NCI-H774 (cell line): ENCODE data around the gene PTPRC.

Experiments used
- DNase-seq: peaks from one replicate; lab custom pipeline; 2025; lab: John Stamatoyannopoulos, UW

Gene PTPRC

DNA sequence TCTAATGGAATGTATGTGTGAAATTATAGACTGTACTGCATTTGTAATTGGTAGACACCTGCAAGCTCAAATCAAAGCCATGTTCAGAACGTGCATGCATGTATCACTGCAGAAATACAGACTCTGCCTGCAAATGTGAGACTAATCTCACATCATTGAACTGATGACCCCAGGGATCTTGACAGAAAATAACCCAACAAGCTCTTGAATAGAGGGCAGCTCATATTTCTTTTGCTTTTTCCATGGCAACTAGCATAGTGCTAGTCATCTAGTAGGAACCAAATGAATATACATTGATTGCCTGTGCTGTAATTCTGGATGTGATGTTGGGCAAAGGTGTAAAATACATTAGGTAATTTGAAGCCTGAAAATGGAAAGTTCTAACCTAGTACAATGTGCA, 62.4 kb downstream of the PTPRC start:
- DNase-seq = no peak

DNA sequence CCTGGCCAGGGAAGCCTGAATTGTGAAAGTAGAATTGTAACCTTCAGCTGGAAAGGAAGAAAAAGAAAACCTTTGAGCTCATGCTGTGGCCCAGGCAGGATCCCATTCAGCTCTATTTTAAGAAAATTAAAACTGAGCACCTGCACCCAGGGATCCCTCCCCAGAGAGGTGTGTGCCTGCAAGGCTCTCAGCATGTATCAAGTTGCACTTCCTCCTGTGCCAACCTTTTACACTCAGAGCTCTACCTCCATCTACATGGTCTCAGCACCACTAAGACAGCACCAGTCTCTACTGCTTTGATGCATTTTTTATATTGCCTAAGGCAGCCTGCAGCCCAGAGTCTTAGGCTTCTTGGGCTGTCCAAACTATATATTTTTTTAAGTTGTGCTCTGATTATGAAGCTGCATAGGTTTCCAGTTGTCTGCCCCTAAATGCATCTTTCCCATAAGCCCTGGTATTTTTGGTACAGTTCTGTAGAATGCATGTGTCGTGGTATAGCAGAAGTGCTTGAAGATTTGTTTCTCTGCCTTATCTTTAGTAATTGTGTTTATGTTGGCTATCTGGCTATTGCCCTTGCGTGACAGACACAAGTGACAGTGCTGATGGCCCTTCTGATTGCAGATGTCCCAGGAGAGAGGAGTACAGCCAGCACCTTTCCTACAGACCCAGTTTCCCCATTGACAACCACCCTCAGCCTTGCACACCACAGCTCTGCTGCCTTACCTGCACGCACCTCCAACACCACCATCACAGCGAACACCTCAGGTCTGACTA, 63.1 kb downstream of the PTPRC start:
- no peak for DNase-seq

DNA sequence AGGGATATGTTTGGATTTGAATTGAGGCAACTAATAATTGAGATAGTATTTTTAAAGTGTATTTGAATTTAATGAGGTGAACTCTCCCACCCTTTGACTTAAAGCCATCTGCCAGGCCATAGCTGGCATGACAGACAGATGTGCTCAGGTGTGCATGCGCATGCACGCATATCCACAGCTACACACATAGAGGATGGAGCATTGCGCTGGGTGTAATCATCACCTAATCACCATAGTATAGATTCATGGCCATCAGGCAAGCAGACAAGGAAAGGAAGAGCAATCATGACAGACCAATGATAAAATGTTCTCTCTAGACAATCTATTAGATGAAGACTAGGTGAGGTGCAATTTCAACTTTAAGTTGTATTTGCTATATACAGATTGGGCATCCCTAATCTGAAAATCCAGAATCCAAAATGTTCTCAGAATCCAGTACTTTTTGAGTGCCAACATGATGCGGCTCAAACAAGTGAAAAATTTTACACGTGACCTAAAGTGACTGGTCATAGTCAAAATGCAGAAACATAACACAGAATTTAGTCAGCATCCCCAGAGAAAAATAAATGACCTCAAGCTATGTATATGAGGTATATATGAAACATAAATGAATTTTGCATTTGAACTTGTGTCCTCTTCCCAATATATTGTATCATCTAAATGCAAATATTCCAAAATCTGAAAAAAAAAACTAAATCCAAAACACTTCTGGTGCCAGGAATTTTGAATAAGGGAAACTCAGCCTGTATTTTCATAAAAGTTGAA, 70.1 kb downstream of the PTPRC start:
- DNase-seq = no peak

DNA sequence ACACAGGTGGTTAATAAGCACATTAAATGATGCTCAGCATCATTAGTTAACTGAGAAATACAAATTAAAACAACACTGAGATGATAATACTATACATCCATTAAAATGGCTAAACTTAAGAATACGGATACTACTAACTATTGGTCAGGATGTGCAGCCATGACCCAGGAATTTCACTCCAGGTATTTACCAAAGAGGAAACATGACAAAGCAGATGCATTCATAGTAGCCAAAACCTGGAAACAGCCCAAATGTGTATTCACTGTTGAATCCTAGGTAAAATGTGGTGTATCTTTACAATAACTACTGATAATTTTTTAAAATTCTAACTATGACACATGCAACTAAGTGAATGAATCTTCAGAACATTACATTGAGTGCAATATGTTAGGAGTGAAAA, 73.0 kb downstream of the PTPRC start:
- DNase-seq = no peak

DNA sequence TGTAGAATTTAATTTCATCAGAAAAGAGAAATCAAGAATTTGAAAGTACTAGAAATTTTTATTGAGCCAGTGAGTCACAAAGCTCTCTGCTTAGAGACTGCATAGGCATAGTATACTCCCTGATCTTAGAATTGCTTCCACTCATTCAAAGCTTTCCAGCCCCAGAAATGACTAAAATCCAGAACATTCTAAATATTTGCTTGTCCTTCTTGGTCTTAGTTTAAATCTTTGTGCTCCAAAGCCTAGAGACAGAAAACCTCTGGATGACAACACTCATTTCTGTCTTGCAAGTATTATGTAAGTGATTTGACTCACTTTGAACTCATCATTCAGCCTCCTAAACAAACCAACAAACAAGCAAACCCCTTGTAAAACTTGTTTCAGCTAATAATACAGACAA, 74.2 kb downstream of the PTPRC start:
- DNase-seq = no peak

DNA sequence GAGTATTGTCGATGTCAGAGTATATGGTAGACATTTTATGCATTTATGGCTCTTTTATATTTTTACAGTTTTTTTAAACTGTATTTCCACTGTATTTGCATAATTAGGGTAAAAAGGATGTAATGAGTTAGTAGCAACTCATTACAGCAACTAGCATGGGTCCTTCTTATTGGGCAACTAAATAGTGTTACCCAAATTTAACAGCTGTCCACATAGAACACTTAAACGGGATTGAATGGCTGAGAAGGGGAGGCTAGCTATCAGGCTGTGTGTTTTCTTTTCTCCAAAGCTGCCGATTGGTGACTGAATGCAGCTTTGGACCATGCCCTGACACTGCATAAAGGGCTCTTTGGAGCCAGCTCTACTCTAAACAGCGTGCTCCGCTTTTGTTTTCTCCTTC, 75.4 kb downstream of the PTPRC start:
- no peak for DNase-seq

DNA sequence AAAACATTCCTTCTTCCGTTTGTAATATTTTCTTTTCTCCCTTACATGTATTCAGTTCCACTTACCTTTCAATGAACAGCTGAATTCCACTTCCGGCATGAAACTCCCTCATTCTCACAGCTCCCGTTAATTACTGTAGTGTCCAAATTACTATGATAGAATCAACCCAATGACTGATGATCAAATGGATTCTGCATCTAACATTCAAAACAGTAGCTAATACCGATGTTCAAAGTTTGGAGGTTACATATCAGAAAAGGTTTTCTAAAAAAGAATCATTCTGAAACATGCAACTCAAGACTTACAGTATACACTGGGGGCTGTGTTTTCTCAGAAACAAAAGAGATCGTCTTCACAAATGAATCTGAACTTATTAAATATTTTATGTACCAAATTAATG, 77.2 kb downstream of the PTPRC start:
- no peak for DNase-seq

DNA sequence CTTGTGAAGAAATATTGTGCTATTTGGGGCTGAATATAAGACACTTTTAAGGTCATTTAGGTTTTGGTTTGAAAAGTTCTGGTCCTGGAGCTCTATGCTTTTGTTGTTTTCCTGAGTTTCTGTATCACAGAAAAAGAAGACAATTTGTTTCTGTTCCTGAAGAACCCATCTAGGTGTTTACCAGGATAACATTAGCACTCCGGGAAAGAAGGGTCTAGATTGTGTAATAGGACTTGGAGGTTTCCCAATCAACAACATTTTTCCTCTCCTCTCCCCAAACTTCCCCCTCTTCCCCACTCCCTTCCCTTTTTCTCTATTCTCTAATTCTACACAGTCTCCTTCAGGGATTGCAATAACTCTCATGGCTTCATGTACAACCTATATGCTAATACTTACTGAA, 78.7 kb downstream of the PTPRC start:
- no peak for DNase-seq

DNA sequence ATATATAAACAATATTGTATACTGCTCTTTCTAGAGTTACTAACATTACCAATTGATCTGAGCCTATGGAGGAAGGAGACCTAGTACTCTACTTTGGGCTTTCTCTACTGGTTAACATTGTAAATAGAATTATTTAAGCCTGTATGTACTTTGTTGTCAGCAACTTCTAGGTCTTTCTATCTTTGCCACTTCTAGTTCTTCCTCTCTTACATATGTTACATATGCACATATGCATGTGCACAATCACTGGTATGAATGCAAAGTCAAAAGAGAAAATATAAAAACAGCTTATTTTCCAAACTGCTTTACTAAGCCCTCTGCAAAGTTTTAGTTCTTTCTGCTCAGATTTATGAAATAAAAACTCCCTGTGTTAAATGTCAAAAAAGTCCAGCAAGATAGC, 84.3 kb downstream of the PTPRC start:
- no peak for DNase-seq

DNA sequence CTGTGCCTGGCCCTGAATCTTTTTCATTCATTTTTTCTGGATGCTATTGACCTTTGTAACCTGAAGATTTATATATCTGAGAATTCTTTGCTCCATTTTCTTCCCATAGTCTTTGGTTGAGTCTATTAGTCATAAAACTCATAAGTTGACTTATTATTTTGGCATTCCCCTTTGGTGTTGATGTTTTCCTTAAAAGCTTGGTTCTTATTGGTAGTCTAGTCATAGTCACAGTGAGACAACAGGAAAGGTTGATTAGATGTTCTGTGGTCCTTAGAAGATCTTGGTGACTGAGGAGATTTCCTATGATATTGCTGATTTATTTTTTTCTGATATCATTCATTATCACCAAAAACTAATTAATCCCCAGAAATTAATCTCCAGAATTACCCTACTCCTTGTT, 86.2 kb downstream of the PTPRC start:
- no peak for DNase-seq

DNA sequence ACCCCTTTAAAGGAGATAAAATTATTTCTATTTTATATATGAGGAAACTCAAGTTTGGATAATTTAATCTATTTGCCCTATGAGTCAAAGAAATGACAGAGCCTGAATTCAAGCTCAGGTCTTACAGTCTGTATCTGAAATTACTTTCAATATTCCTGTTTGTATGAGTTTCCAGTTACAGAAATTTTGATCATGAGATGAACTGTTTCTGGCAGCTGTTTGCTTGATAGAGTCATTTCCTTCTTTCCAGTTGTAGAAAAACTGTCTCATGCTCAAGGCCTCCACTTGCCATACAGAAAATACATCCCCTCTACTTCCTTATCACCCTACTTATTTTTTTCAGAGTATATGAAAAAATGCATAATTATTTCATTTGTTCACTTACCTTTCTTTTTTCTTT, 87.6 kb downstream of the PTPRC start:
- DNase-seq = no peak

DNA sequence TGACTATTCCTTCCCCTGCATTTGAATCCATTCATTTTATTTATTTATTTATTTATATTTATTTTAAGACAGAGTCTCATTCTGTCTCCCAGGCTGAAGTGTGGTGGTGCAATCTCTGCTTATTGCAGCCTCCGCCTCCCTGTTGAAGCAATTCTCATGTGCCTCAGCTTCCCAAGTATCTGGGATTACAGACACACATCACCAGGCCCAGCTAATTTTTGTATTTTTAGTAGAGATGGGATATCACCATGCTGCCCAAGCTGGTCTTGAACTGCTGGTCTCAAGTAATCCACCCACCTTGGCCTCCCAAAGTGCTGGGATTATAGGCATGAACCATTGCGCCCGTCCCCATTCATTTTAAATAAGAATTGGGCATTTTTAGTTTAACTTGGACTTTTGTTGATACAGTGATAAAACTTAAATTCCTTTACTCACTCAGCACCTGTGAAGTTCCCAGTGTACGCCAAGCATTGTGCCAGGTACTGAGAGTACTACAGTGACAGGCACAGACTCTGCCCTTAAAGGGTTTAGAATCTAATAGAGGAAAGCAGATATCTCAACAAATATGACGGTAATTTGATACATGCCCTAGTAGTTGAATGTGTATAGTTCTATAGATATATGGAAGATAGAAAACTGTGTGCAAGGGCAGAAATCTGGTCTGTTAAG, 90.5 kb downstream of the PTPRC start:
- DNase-seq = no peak

DNA sequence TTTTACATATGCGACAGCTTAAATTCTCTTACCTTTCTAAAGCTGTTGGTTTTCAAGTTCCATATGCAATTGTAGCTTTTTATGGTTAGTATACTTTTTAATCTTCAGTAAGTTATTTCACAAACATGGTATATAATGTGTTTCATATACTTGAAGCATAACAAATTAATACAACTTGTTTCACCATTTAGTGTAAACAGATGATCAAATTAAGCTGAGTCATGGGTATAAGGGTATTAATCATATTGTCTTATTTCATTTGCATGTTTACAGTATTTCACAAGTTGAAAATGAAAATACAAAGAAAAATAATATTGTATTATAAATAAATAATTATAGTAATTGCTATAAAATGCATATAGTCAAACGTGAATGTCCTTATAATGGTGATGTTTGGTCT, 92.1 kb downstream of the PTPRC start:
- no peak for DNase-seq

DNA sequence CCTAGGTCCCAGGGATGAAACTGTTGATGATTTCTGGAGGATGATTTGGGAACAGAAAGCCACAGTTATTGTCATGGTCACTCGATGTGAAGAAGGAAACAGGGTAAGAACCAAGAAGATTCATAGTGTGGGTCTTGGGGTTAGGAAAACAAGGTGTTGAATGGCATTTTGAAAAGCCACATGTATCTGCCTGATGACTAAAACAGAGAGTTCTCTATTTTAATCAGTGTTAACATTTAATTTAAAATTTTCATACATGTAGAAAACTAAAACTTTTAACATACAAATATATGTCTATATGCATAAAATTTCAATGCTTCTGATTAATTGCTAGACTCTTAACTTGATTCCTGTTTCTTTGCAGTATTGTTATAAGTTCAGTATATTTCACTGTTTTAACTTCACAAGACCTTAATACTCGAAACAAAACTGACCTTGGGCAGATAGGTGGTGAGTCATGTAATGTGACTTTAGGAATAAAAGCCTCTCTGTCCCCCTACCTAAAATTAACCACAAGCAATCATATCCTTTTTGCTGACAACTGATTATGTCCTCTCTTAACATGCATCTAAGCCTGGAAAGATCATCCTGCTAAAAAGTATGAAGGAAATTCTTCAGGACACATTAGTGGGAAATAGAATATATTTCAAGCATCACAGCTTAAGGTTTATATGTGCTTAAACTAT, 95.6 kb downstream of the PTPRC start:
- no peak for DNase-seq

DNA sequence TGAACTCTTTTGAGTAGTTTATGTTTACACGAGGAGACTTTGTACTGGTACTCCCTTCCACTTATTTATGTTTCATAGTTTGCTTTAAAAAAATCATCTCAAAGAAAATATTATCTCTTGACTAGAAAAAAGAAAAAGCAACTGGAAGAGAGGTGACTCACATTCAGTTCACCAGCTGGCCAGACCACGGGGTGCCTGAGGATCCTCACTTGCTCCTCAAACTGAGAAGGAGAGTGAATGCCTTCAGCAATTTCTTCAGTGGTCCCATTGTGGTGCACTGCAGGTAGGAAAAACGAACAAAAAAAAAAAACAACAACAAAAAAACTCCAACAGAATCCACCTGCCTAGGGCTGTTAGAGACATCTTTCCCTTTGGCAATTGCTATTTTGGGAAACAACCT, 102.9 kb downstream of the PTPRC start:
- no peak for DNase-seq

DNA sequence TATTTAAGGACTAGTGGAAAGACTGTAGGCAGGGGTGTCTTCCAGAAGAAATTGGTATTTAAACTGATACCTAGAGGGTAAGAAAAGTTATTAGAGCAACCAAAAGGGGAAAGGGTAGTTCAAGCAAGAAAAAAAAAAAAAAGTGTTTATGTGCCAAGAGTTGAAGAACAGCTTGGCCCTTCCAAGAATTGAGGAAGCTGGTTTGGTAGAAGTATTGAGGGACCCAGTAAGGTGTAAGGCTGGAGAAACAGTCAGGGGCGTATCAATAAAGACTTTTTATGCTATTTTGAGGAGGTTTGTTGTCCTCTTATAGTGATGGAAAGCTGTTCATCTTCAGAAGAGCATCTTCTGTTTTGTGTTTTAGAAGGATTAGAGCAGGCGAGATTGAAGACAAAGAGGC, 108.3 kb downstream of the PTPRC start:
- no peak for DNase-seq

DNA sequence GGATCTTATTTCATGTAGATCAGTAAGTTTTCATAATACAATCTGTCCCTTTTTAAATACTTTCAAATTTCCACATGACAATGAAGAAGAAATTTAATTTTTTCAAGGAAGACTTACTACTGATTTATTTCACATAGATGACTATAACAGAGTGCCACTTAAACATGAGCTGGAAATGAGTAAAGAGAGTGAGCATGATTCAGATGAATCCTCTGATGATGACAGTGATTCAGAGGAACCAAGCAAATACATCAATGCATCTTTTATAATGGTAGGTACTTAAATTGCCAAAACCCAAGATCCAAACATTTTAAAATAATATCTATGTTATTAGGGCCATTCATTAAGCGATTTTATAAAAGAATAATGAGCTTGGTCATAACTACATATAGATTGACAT, 110.4 kb downstream of the PTPRC start:
- no peak for DNase-seq

DNA sequence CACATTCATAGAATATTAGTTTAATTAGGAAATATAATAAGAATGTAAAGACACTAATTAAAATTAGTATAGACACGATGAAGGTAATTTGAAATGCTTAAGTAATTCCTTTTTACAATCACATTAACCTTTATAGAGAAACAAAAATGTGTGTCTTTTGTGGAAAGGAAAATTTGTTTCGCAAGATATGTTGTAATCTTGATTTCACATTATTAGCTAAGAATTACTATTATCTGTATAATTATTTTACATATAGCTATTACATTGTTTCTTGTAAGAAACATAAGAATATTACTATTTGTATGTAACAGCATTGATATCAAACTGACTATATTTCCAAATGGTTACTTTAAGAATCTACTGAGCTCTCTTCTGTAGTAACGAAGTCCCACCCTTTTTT, 111.2 kb downstream of the PTPRC start:
- no peak for DNase-seq

DNA sequence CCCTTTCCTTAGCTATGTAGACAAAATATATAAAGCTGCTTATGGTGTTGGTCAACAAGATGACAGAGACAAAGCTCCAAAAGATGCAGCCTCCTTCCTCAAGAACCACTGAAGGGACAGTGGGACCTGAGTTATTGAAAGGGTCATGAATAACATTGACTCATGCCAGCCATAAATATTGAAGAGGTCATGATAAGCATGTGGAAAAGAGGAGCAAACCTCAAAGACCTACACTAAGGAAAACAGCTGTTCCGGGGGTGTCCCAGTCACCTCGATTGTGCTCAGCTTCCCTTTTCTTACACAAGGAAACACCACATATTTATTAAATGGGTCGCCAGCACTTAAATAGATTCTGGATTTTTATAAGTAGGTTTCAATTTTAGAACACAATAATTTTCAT, 112.9 kb downstream of the PTPRC start:
- DNase-seq = no peak

DNA sequence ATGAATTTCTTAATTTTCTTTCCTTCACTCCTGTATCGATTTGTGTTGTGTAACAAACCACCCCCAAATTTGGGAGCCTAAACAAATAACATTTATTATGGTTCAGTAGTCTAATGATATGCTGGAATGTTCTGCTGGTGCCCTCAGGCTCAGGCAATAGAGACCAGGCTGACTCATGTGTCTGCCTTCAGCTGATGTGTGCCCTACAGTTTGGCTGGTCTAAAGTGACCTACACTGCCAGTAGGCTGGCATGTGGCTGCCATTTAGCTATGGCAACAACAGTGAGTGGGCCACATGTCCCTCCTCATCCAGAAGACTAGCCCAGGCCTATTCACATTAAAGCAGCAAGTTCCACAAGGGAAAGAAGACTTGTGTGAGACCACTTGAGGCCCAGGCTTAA, 115.8 kb downstream of the PTPRC start:
- DNase-seq = no peak

DNA sequence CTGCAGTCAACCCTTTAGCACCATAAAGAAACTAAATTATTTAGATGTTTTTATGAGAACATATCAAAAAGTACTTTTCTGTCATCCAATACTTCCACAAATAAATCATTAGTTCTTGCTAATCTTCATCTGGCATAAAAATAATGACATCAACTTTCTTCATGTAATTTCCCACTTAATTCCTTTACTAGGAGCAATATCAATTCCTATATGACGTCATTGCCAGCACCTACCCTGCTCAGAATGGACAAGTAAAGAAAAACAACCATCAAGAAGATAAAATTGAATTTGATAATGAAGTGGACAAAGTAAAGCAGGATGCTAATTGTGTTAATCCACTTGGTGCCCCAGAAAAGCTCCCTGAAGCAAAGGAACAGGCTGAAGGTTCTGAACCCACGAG, 116.9 kb downstream of the PTPRC start:
- DNase-seq = no peak

DNA sequence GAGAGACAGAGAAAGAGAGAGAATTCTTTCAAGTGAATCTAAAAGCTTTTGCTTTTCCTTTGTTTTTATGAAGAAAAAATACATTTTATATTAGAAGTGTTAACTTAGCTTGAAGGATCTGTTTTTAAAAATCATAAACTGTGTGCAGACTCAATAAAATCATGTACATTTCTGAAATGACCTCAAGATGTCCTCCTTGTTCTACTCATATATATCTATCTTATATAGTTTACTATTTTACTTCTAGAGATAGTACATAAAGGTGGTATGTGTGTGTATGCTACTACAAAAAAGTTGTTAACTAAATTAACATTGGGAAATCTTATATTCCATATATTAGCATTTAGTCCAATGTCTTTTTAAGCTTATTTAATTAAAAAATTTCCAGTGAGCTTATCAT, 117.6 kb downstream of the PTPRC start:
- DNase-seq = no peak
